SU-DHL-6 (cell line): ENCODE data around the gene FAM131B.

Experiments
- H2AFZ ChIP-seq: fragments of 200-600 bp; sonication (generic); 2 replicates; pipeline ENCODE4 v1.6.1; 2014; ENCODE audit warnings: low read depth, mild to moderate bottlenecking, moderate library complexity, mixed read lengths, antibody characterized with exemption, low read length; ENCODE audit not compliant: severe bottlenecking
- H3F3A ChIP-seq: fragments of 200-600 bp; shearing (Covaris generic); 2 replicates; pipeline ENCODE4 v1.6.0; 2016; ENCODE audit warnings: antibody characterized with exemption, mild to moderate bottlenecking; ENCODE audit not compliant: insufficient read depth
- H3K27ac ChIP-seq: fragments of 200-600 bp; sonication (generic); 2 replicates; pipeline ENCODE4 v1.5.1; 2016; ENCODE audit warnings: low read depth, mild to moderate bottlenecking, low read length, moderate library complexity, mixed read lengths
- H3K27me3 ChIP-seq: fragments of 200-600 bp; sonication (generic), shearing (Covaris generic); 2 replicates; pipeline ENCODE4 v1.6.0; 2014; ENCODE audit warnings: mild to moderate bottlenecking, low read length
- H3K36me3 ChIP-seq: fragments of 200-600 bp; sonication (generic); 2 replicates; pipeline ENCODE4 v1.6.1; 2014; ENCODE audit warnings: mild to moderate bottlenecking, low read length, mixed read lengths
- H3K4me2 ChIP-seq: fragments of 300-600, 200-600 bp; shearing (Covaris generic), sonication (generic); 2 replicates; pipeline ENCODE4 v1.6.0; 2014; ENCODE audit warnings: low read length, low read depth, mild to moderate bottlenecking; ENCODE audit not compliant: poor library complexity, severe bottlenecking
- H3K4me3 ChIP-seq: fragments of 200-600 bp; sonication (generic); 2 replicates; pipeline ENCODE4 v1.5.1; 2014; ENCODE audit warnings: antibody characterized with exemption, low read length, mild to moderate bottlenecking, mixed read lengths; ENCODE audit not compliant: insufficient read depth, poor library complexity, severe bottlenecking
- H3K79me2 ChIP-seq: fragments of 200-600 bp; sonication (generic); 2 replicates; pipeline ENCODE4 v1.6.1; 2014; ENCODE audit warnings: mild to moderate bottlenecking, low read length, moderate library complexity; ENCODE audit not compliant: insufficient read depth
- H3K9ac ChIP-seq: fragments of 200-600 bp; sonication (generic); 2 replicates; pipeline ENCODE4 v1.7.0; 2014; ENCODE audit warnings: mild to moderate bottlenecking, low read length
- H3K9me2 ChIP-seq: fragments of 200-600 bp; sonication (generic); replicated peaks from 2 replicates; pipeline ENCODE4 v1.6.1; 2014; ENCODE audit warnings: low read length; ENCODE audit not compliant: insufficient read depth
- H3K9me3 ChIP-seq: fragments of 200-600 bp; sonication (generic); 2 replicates; pipeline ENCODE4 v1.6.1; 2014; ENCODE audit warnings: low read length, mixed read lengths; ENCODE audit not compliant: insufficient read depth
- H4K20me1 ChIP-seq: fragments of 200-600 bp; sonication (generic); 2 replicates; pipeline ENCODE4 v1.6.1; 2014; ENCODE audit warnings: low read depth, mild to moderate bottlenecking, antibody characterized with exemption, low read length, moderate library complexity, mixed read lengths
- EZH2phosphoT487 ChIP-seq: fragments of 200-600 bp; sonication (generic), shearing (Covaris generic); conservative IDR thresholded peaks from 2 replicates; pipeline ENCODE4 v1.6.1; 2018; ENCODE audit warnings: mild to moderate bottlenecking, antibody characterized with exemption, low read length, moderate library complexity, mixed read lengths
- TF ChIP-seq, protein P1 (sequence below): fragments of 200-600 bp; sonication (generic); IDR thresholded peaks from one replicate; pipeline ENCODE4 v1.5.1; 2017; ENCODE audit warnings: antibody characterized with exemption, mild to moderate bottlenecking, low read length, moderate library complexity; ENCODE audit not compliant: insufficient read depth, poor library complexity, severe bottlenecking

The FAM131B gene

DNA sequence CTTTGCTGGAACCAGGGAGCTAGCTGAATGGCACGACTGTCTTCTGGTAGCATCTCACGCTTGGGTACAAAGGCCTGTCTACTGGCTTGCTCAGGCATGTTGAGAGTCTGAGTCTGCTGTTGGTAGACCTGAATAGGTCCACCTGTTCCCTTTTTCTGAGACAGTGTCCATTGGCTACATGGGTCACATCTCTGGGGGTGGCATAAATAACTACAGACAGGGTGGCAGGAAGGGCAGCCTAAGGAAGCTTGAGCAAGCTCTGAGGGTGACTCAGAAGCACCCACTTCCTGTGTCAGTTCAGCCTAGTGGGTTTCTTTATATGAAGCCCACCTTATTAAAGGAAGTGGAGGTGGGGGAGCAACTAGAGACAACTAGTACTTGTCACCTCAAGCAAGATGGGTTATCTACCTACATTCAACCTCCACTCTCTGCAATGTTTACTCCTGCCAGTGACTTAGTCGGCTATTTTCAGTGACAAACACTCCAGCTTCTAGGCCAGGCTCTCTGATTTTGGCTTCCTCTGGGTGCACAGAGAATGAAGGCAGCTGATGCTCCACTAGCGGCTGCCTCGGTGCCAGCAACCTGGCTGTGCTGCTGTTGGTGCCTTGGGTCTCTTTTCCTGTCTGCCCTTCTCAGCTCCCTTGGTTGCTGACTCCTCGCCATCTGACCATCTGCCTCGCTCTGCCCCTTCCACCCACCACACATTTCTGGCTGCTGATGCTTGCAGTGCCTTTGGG lies 13.0 kb upstream of the FAM131B start:
- Histone ChIP-seq H3K27ac (no peak overlapping the region), H3K9ac (no peak overlapping the region), H3K9me2 (no peaks in the 10 kb centered on the region), H3K9me3 (no peaks in the 10 kb centered on the region), H3K27me3 (no peaks in the 10 kb centered on the region), H4K20me1 (no peaks in the 10 kb centered on the region), H3K4me2 (no peak overlapping the region), H3F3A (no peaks in the 10 kb centered on the region), H3K79me2 (no peaks in the 10 kb centered on the region), H2AFZ (no peak overlapping the region), H3K4me3 (no peak overlapping the region), H3K36me3 (no peaks in the 10 kb centered on the region)
- no peak for TF ChIP-seq EZH2phosphoT487

DNA sequence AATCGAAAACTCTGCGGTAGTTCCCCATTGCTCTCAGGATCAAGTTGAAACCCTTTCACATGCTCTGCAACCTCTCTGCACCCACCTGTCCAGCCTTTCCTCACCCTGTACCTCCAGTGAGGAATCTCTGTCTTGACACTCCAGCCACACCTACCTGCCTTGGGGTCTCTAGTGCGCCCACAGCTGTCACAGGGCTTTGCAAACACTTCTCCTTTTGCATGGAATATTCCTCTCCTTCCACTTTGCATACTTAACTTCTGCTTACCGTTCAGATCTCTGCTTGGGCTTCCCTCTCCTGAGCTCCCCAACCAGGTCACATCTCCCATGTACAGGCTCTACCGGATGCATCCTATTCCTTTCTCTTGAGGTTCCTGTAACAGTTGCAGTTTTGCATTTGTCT lies 12.0 kb upstream of the FAM131B start:
- no peaks in the 10 kb centered on the region for H3K27me3 ChIP-seq
- no peak overlapping the region for H3K27ac ChIP-seq
- no peaks in the 10 kb centered on the region for H3F3A ChIP-seq
- TF ChIP-seq, protein P1, sequence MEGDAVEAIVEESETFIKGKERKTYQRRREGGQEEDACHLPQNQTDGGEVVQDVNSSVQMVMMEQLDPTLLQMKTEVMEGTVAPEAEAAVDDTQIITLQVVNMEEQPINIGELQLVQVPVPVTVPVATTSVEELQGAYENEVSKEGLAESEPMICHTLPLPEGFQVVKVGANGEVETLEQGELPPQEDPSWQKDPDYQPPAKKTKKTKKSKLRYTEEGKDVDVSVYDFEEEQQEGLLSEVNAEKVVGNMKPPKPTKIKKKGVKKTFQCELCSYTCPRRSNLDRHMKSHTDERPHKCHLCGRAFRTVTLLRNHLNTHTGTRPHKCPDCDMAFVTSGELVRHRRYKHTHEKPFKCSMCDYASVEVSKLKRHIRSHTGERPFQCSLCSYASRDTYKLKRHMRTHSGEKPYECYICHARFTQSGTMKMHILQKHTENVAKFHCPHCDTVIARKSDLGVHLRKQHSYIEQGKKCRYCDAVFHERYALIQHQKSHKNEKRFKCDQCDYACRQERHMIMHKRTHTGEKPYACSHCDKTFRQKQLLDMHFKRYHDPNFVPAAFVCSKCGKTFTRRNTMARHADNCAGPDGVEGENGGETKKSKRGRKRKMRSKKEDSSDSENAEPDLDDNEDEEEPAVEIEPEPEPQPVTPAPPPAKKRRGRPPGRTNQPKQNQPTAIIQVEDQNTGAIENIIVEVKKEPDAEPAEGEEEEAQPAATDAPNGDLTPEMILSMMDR, result no peak
- no peak for TF ChIP-seq EZH2phosphoT487
- no peaks in the 10 kb centered on the region for H3K36me3 ChIP-seq
- no peaks in the 10 kb centered on the region for H4K20me1 ChIP-seq
- no peak overlapping the region for H3K4me3 ChIP-seq
- H3K9ac ChIP-seq, result no peak overlapping the region
- no peaks in the 10 kb centered on the region for H3K79me2 ChIP-seq
- H3K4me2 ChIP-seq, result no peak overlapping the region
- no peak overlapping the region for H2AFZ ChIP-seq
- no peaks in the 10 kb centered on the region for H3K9me2 ChIP-seq
- H3K9me3 ChIP-seq, result no peaks in the 10 kb centered on the region

DNA sequence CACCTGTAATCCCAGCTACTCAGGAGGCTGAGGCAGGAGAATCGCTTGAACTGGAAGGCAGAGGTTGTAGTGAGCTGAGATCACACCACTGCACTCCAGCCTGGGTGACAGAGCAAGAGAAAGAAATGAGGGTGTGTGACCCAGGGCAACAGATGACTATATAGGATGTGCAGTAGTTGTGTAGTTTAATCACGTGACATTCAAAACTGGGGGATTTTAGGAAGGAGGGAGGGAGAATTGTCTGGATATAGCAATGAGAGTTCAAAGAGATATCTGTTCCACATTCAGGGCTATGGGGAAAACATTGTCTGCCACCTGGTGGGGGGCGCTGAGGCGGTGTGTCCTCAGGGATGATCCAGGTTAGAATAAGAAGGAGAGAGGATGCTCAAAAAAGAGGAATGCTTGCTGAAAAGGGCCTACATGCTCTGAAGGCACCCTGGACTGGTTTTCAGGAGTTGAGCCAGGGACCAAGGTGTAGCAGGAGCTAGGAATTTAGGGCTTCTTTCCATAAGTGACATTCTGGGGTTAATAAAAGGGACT lies 10.8 kb upstream of the FAM131B start:
- H3F3A ChIP-seq, result no peaks in the 10 kb centered on the region
- no peak for TF ChIP-seq EZH2phosphoT487
- TF ChIP-seq, protein P1, result no peak

DNA sequence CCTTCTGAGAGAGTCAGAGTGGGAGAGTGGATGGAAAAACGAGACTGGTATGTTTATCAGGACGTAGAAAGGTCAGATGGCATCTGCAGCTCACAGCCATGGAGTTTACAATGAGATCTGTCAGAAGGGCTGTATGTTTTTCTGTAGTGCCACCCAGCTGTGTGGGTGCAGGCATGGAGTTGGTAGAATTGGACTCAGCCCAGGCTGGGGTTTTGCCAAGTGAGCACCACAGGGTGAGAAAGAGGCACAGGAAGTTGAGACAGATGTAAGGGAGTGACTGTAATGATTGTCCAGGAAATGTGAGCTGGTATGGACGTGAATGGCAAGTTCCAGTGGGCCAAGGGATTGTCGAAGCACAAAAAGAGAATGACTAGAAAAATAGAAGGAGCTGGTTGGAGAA lies 9.6 kb upstream of the FAM131B start:
- Histone ChIP-seq H3K27me3 (no peaks in the 10 kb centered on the region), H3K36me3 (no peaks in the 10 kb centered on the region), H4K20me1 (no peaks in the 10 kb centered on the region), H3K27ac (no peak overlapping the region), H3K79me2 (no peaks in the 10 kb centered on the region), H3K9me3 (no peaks in the 10 kb centered on the region), H3K4me2 (no peak overlapping the region), H2AFZ (no peak overlapping the region), H3F3A (no peaks in the 10 kb centered on the region), H3K9ac (no peak overlapping the region), H3K4me3 (no peak overlapping the region), H3K9me2 (no peaks in the 10 kb centered on the region)
- TF ChIP-seq EZH2phosphoT487, result no peak
- TF ChIP-seq, protein P1, result no peak

More for the DNA sequence above, 10.8 kb upstream of the FAM131B start:
- H3K36me3 ChIP-seq, result no peaks in the 10 kb centered on the region
- H3K27ac ChIP-seq, result no peak overlapping the region
- no peak overlapping the region for H2AFZ ChIP-seq
- no peak overlapping the region for H3K9ac ChIP-seq
- H3K79me2 ChIP-seq, result no peaks in the 10 kb centered on the region
- no peaks in the 10 kb centered on the region for H3K27me3 ChIP-seq
- H4K20me1 ChIP-seq, result no peaks in the 10 kb centered on the region
- H3K4me3 ChIP-seq, result no peak overlapping the region
- no peaks in the 10 kb centered on the region for H3K9me2 ChIP-seq
- H3K4me2 ChIP-seq, result no peak overlapping the region
- no peaks in the 10 kb centered on the region for H3K9me3 ChIP-seq
